HG02973 (cell line): ENCODE results near the gene G0S2.
A peak's percentile ranks its signal among the peaks of the same experiment; 100 is the strongest.
"Not testable (repeated sequence)": the region's sequence is repeated elsewhere in the genome, so short reads cannot be mapped to it uniquely, and the experiment has no call there.

Experiments used
- ATAC-seq: cut with Tn5 transposase; IDR thresholded peaks from one replicate; pipeline ENCODE4 v1.9.1; 2021; ENCODE audit warnings: moderate library complexity; ENCODE audit not compliant: unreplicated experiment

G0S2 gene

GRCh38 chr1:209675565-209676154 is 448 bp downstream of the G0S2 start:
- no peak for ATAC-seq

GRCh38 chr1:209678981-209679539 is 3.8 kb downstream of the G0S2 start:
- ATAC-seq: no peak

GRCh38 chr1:209685821-209686220 is 10.6 kb downstream of the G0S2 start:
- no peak for ATAC-seq

- no peak for ATAC-seq
Measured at GRCh38 chr1:209686322-209686721, 11.1 kb downstream of the G0S2 start.

- ATAC-seq: no peak
Measured at GRCh38 chr1:209688746-209689234, 13.6 kb downstream of the G0S2 start.

GRCh38 chr1:209689477-209689876 is 14.3 kb downstream of the G0S2 start:
- ATAC-seq: no peak

- ATAC-seq: no peak
Measured at GRCh38 chr1:209691237-209691636, 16.0 kb downstream of the G0S2 start.

GRCh38 chr1:209692296-209692695 is 17.1 kb downstream of the G0S2 start:
- no peak for ATAC-seq

GRCh38 chr1:209692745-209693504 is 17.7 kb downstream of the G0S2 start:
- no peak for ATAC-seq

- ATAC-seq: no peak
Measured at GRCh38 chr1:209696673-209697072, 21.5 kb downstream of the G0S2 start.

- ATAC-seq: no peak
Measured at GRCh38 chr1:209697126-209697525, 21.9 kb downstream of the G0S2 start.

- ATAC-seq: not testable (repeated sequence)
Measured at GRCh38 chr1:209700686-209701085, 25.5 kb downstream of the G0S2 start.

- ATAC-seq: no peak
Measured at GRCh38 chr1:209702832-209703231, 27.6 kb downstream of the G0S2 start.

- ATAC-seq: peak; percentile 89
Measured at GRCh38 chr1:209703834-209704504, 28.8 kb downstream of the G0S2 start.

- no peak for ATAC-seq
Measured at GRCh38 chr1:209704584-209704983, 29.4 kb downstream of the G0S2 start, which contains the start of gene HSD11B1. TSS of gene HSD11B1 (plus strand) at chr1:209704846. CDS start at chr1:209704943, 97 bp downstream.

GRCh38 chr1:209705033-209705598 is 29.9 kb downstream of the G0S2 start:
- no peak for ATAC-seq

- ATAC-seq: no peak
Measured at GRCh38 chr1:209706622-209707021, 31.4 kb downstream of the G0S2 start.

- ATAC-seq: no peak
Measured at GRCh38 chr1:209707308-209707707, 32.1 kb downstream of the G0S2 start.

- no peak for ATAC-seq
Measured at GRCh38 chr1:209708297-209708696, 33.1 kb downstream of the G0S2 start.

GRCh38 chr1:209710093-209710492 is 34.9 kb downstream of the G0S2 start:
- no peak for ATAC-seq

GRCh38 chr1:209710847-209711246 is 35.6 kb downstream of the G0S2 start:
- ATAC-seq: no peak
